Activated naive CD8-positive, alpha-beta T cell treated with anti-CD3 and anti-CD28 coated beads for 36 hours (primary cell): ENCODE results near the gene TACC2. TPM values are rescaled to one million over a fixed set of nuclear protein-coding genes. Genes with fewer than 3 reads are reported as not detected.

Experiments used
- DNase-seq: peaks from one replicate; pipeline ENCODE4 v3.0.0; 2021
- H3K27ac Mint-ChIP-seq: one replicate; pipeline ENCODE4 v1.8.0; 2022; ENCODE audit warnings: mild to moderate bottlenecking, moderate library complexity, mixed read lengths
- H3K27me3 Mint-ChIP-seq: one replicate; pipeline ENCODE4 v1.8.0; 2022; ENCODE audit warnings: mild to moderate bottlenecking, mixed read lengths
- H3K36me3 Mint-ChIP-seq: one replicate; pipeline ENCODE4 v1.8.0; 2021; ENCODE audit warnings: mild to moderate bottlenecking, mixed read lengths
- H3K4me1 Mint-ChIP-seq: one replicate; pipeline ENCODE4 v1.8.0; 2021; ENCODE audit warnings: mixed read lengths
- H3K4me3 Mint-ChIP-seq: one replicate; pipeline ENCODE4 v1.8.0; 2022; ENCODE audit warnings: mild to moderate bottlenecking, moderate library complexity, mixed read lengths
- H3K9me3 Mint-ChIP-seq: one replicate; pipeline ENCODE4 v1.8.0; 2022; ENCODE audit warnings: mixed read lengths
- total RNA-seq, 2 experiments: library from RNA; stranded (reverse); gene quantifications; one replicate each; pipeline ENCODE4 v1.2.3, GENCODE V29; 2021

The TACC2 gene
- total RNA-seq, 2 experiments from 2014 or later = not detected

- Mint-ChIP-seq H3K4me3 (no peak overlapping the region), H3K4me1 (no peaks in the 10 kb centered on the region), H3K9me3 (no peaks in the 10 kb centered on the region), H3K27me3 (no peaks in the 10 kb centered on the region), H3K27ac (peak overlapping the region; percentile 38), H3K36me3 (no peaks in the 10 kb centered on the region)
- no peak for DNase-seq
Observed at GRCh38 chr10:122208571-122209430, 219.8 kb downstream of the TACC2 start.

- H3K4me1 Mint-ChIP-seq = no peaks in the 10 kb centered on the region
- no peak overlapping the region for H3K27ac Mint-ChIP-seq
- DNase-seq = no peak
- H3K4me3 Mint-ChIP-seq = no peak overlapping the region
- no peaks in the 10 kb centered on the region for H3K27me3 Mint-ChIP-seq
- H3K9me3 Mint-ChIP-seq = no peaks in the 10 kb centered on the region
- H3K36me3 Mint-ChIP-seq = no peaks in the 10 kb centered on the region
Observed at GRCh38 chr10:122210481-122211265, 221.7 kb downstream of the TACC2 start.

GRCh38 chr10:122213364-122213763 lies 224.4 kb downstream of the TACC2 start:
- H3K27ac Mint-ChIP-seq = no peak overlapping the region
- H3K4me3 Mint-ChIP-seq = no peak overlapping the region

GRCh38 chr10:122213766-122214165 lies 224.8 kb downstream of the TACC2 start:
- H3K4me3 Mint-ChIP-seq = no peak overlapping the region
- no peaks in the 10 kb centered on the region for H3K9me3 Mint-ChIP-seq
- H3K4me1 Mint-ChIP-seq = no peaks in the 10 kb centered on the region
- H3K27ac Mint-ChIP-seq = no peak overlapping the region
- no peak for DNase-seq
- H3K27me3 Mint-ChIP-seq = peaks cover 4% of the 10 kb centered on the region
- no peaks in the 10 kb centered on the region for H3K36me3 Mint-ChIP-seq

More at GRCh38 chr10:122213364-122213763, 224.4 kb downstream of the TACC2 start:
- Mint-ChIP-seq H3K9me3 (no peaks in the 10 kb centered on the region), H3K36me3 (no peaks in the 10 kb centered on the region), H3K27me3 (peaks cover 1% of the 10 kb centered on the region), H3K4me1 (no peaks in the 10 kb centered on the region)
- DNase-seq = no peak

- H3K4me1 Mint-ChIP-seq = no peaks in the 10 kb centered on the region
- H3K27me3 Mint-ChIP-seq = peaks cover 8% of the 10 kb centered on the region
- H3K27ac Mint-ChIP-seq = no peak overlapping the region
- no peak overlapping the region for H3K4me3 Mint-ChIP-seq
- H3K9me3 Mint-ChIP-seq = no peaks in the 10 kb centered on the region
- no peaks in the 10 kb centered on the region for H3K36me3 Mint-ChIP-seq
- DNase-seq = no peak
Observed at GRCh38 chr10:122216047-122216446, 227.1 kb downstream of the TACC2 start.

GRCh38 chr10:122219340-122219739 lies 230.4 kb downstream of the TACC2 start:
- H3K4me1 Mint-ChIP-seq = no peaks in the 10 kb centered on the region
- peaks cover 8% of the 10 kb centered on the region for H3K27me3 Mint-ChIP-seq
- DNase-seq = no peak
- H3K27ac Mint-ChIP-seq = no peak overlapping the region
- H3K9me3 Mint-ChIP-seq = no peaks in the 10 kb centered on the region
- H3K4me3 Mint-ChIP-seq = no peak overlapping the region
- no peaks in the 10 kb centered on the region for H3K36me3 Mint-ChIP-seq

- H3K4me3 Mint-ChIP-seq = no peak overlapping the region
- H3K4me1 Mint-ChIP-seq = no peaks in the 10 kb centered on the region
- no peaks in the 10 kb centered on the region for H3K36me3 Mint-ChIP-seq
- no peak for DNase-seq
- H3K27me3 Mint-ChIP-seq = peaks cover 8% of the 10 kb centered on the region
- no peaks in the 10 kb centered on the region for H3K9me3 Mint-ChIP-seq
- H3K27ac Mint-ChIP-seq = no peak overlapping the region
Observed at GRCh38 chr10:122220736-122221135, 231.8 kb downstream of the TACC2 start.

GRCh38 chr10:122221958-122222357 lies 233.0 kb downstream of the TACC2 start:
- H3K9me3 Mint-ChIP-seq = no peaks in the 10 kb centered on the region
- no peak overlapping the region for H3K27ac Mint-ChIP-seq
- H3K4me3 Mint-ChIP-seq = no peak overlapping the region
- peaks cover 10% of the 10 kb centered on the region for H3K27me3 Mint-ChIP-seq
- DNase-seq = no peak
- no peaks in the 10 kb centered on the region for H3K36me3 Mint-ChIP-seq
- H3K4me1 Mint-ChIP-seq = no peaks in the 10 kb centered on the region

GRCh38 chr10:122222638-122223037 lies 233.7 kb downstream of the TACC2 start:
- no peak for DNase-seq
- H3K27me3 Mint-ChIP-seq = peaks cover 12% of the 10 kb centered on the region
- no peaks in the 10 kb centered on the region for H3K4me1 Mint-ChIP-seq
- no peak overlapping the region for H3K27ac Mint-ChIP-seq
- no peaks in the 10 kb centered on the region for H3K9me3 Mint-ChIP-seq
- no peak overlapping the region for H3K4me3 Mint-ChIP-seq
- no peaks in the 10 kb centered on the region for H3K36me3 Mint-ChIP-seq

- H3K27ac Mint-ChIP-seq = no peak overlapping the region
- H3K4me3 Mint-ChIP-seq = no peak overlapping the region
- no peaks in the 10 kb centered on the region for H3K4me1 Mint-ChIP-seq
Observed at GRCh38 chr10:122224159-122224558, 235.2 kb downstream of the TACC2 start.

GRCh38 chr10:122225330-122225729 lies 236.4 kb downstream of the TACC2 start:
- Mint-ChIP-seq H3K27me3 (peaks cover 4% of the 10 kb centered on the region), H3K4me1 (no peaks in the 10 kb centered on the region), H3K27ac (no peak overlapping the region), H3K4me3 (no peak overlapping the region), H3K36me3 (no peaks in the 10 kb centered on the region), H3K9me3 (no peaks in the 10 kb centered on the region)
- no peak for DNase-seq

More at GRCh38 chr10:122224159-122224558, 235.2 kb downstream of the TACC2 start:
- no peaks in the 10 kb centered on the region for H3K9me3 Mint-ChIP-seq
- no peak for DNase-seq
- peaks cover 5% of the 10 kb centered on the region for H3K27me3 Mint-ChIP-seq
- no peaks in the 10 kb centered on the region for H3K36me3 Mint-ChIP-seq

GRCh38 chr10:122227754-122228153 lies 238.8 kb downstream of the TACC2 start:
- H3K27me3 Mint-ChIP-seq = peaks cover 4% of the 10 kb centered on the region
- H3K27ac Mint-ChIP-seq = no peak overlapping the region
- no peaks in the 10 kb centered on the region for H3K9me3 Mint-ChIP-seq
- H3K36me3 Mint-ChIP-seq = no peaks in the 10 kb centered on the region
- no peaks in the 10 kb centered on the region for H3K4me1 Mint-ChIP-seq
- DNase-seq = no peak
- H3K4me3 Mint-ChIP-seq = no peak overlapping the region

GRCh38 chr10:122229666-122230065 lies 240.7 kb downstream of the TACC2 start:
- Mint-ChIP-seq H3K27ac (no peak overlapping the region), H3K9me3 (no peaks in the 10 kb centered on the region)

GRCh38 chr10:122230222-122230621 lies 241.3 kb downstream of the TACC2 start:
- H3K27me3 Mint-ChIP-seq = peaks cover 4% of the 10 kb centered on the region
- DNase-seq = no peak
- H3K4me3 Mint-ChIP-seq = no peak overlapping the region
- no peaks in the 10 kb centered on the region for H3K36me3 Mint-ChIP-seq
- no peaks in the 10 kb centered on the region for H3K4me1 Mint-ChIP-seq
- H3K9me3 Mint-ChIP-seq = no peaks in the 10 kb centered on the region
- no peak overlapping the region for H3K27ac Mint-ChIP-seq

More at GRCh38 chr10:122229666-122230065, 240.7 kb downstream of the TACC2 start:
- Mint-ChIP-seq H3K4me1 (no peaks in the 10 kb centered on the region), H3K27me3 (peaks cover 4% of the 10 kb centered on the region), H3K36me3 (no peaks in the 10 kb centered on the region), H3K4me3 (no peak overlapping the region)
- no peak for DNase-seq

GRCh38 chr10:122232769-122233168 lies 243.8 kb downstream of the TACC2 start:
- no peaks in the 10 kb centered on the region for H3K27me3 Mint-ChIP-seq
- H3K4me3 Mint-ChIP-seq = no peak overlapping the region
- no peaks in the 10 kb centered on the region for H3K36me3 Mint-ChIP-seq
- no peak overlapping the region for H3K27ac Mint-ChIP-seq
- DNase-seq = no peak
- H3K4me1 Mint-ChIP-seq = no peaks in the 10 kb centered on the region
- no peaks in the 10 kb centered on the region for H3K9me3 Mint-ChIP-seq
